Choroid plexus epithelial cell (primary cell): ENCODE measurements around the gene GNG5.

Experiments used
- DNase-seq: peaks from one replicate; pipeline ENCODE4 v3.0.0-alpha.2; 2010; ENCODE audit warnings: low read depth
- H3K4me3 ChIP-seq: 2 replicates; pipeline ENCODE4 v1.5.1; 2011; ENCODE audit warnings: low read depth, mild to moderate bottlenecking, control low read depth, low read length, moderate library complexity
- CTCF ChIP-seq: conservative IDR thresholded peaks from 2 replicates; pipeline ENCODE4 v1.5.1; 2011; ENCODE audit warnings: low read depth, mild to moderate bottlenecking, control low read depth, inconsistent platforms, low read length, moderate library complexity

Gene GNG5

DNA sequence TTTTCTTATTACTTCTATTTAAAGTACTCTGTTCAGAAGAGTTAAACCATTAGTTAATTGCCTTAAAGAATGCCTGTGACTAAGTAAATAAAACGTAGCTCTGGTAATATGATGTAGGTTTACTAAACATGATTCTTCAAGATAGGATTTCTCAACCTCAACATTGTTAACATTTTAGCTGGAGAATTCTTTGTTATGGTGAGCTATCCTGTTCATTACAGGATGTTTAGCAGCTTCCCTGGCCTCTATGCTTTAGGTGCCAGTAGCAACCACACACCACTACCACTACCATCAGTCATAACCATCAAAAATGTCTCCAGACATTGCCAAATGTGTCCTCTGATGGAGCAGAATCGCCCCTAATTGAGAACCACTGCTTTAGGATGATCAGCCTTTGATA lies 16.6 kb downstream of the GNG5 start:
- H3K4me3 ChIP-seq = no peak overlapping the region
- no peak for TF ChIP-seq CTCF
- no peak for DNase-seq

DNA sequence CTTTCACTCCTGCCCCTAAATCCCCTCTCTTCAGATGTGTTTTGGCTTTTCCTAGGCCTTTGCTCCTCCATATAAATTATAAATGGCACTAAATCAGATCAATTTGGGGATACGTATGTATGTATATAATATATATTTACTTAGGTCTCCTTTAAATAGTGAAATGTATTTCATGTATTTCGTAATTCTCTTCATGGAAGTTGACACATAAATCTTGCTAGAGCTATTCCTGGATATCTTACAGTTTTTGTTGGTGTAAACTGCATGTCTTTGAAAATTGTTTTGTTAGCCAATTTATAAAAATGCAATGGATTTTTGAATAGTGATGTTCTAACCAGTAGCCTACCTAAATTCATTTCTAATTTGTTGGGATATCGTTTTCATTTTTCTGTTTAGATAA lies 18.3 kb downstream of the GNG5 start:
- TF ChIP-seq CTCF = no peak
- no peak overlapping the region for H3K4me3 ChIP-seq
- no peak for DNase-seq

DNA sequence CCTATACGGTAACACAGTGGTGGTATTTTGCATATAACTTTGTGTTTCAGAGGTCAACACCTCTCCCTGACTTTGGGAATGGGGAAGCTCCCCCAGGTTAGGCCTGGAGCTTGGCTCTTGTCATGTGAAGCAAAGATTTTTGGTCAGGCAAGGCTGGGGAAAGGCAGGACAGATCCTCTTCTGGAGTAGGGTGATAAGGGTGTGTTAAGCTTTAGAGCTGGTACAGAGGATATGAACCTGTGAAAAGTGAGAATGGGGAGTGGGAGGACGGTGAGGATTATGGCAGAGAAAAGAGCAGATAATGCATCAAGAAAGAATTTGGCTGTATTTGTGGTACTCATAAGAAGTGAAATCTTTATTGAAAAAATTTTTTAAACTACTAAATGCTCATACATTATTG lies 25.1 kb downstream of the GNG5 start:
- DNase-seq = no peak
- no peak for TF ChIP-seq CTCF
- H3K4me3 ChIP-seq = no peak overlapping the region

- no peak for DNase-seq
- H3K4me3 ChIP-seq = peak overlapping the region; percentile 9
- TF ChIP-seq CTCF = no peak
Observed at GRCh38 chr1:84480650-84481049, 25.7 kb downstream of the GNG5 start.

DNA sequence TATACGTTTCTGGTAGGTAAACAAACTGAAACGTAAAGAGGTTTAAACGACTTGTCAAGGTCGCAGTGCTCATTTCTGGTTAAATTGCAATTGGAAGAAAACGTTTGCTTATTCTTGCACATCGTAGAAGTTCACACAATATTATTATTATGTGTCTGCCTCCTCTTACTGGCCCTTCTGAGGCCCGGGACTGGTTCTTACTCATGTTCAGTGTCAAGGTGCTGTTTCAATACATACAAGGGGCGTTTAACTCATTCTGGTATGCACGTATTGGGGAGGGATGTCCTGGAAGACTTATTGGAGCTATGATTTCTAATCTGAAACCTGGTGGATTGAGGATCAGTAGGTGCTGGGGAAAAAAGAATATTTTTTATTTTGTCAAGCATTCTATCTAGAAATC lies 26.4 kb downstream of the GNG5 start:
- no peak for TF ChIP-seq CTCF
- no peak for DNase-seq
- peak overlapping the region; percentile 87 for H3K4me3 ChIP-seq

- peak within 1 kb of the TSS; percentile 87 for H3K4me3 ChIP-seq
- peak; percentile 78 for DNase-seq
- no peak for TF ChIP-seq CTCF
Observed at GRCh38 chr1:84478876-84479868, 27.2 kb downstream of the GNG5 start, which contains the start of gene RPF1. TSS of gene RPF1 (plus strand) at chr1:84479266. CDS start at chr1:84479282, 16 bp downstream.

DNA sequence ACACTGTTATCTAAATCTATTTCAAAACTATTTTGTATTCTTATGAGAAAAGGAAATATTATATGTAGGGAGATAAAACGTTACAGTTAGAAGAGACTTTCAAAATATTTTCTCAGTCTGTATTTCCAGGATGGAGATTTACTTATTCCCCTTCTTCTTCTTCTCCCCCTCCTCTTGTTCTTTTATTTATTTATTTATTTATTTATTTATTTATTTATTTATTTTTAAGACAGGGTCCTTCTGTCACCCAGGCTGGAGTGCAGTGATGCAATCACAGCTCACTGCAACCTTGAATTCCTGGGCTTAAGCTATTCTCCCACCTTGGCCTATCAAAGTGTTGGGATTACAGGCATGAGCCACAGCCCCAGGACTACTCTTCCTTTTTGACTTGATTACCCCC lies 30.2 kb downstream of the GNG5 start:
- H3K4me3 ChIP-seq = no peak overlapping the region

More for the DNA sequence above, 30.2 kb downstream of the GNG5 start:
- TF ChIP-seq CTCF = no peak
- DNase-seq = no peak
